Mesenchymal stem cell (in vitro differentiated cells and primary cell): ENCODE results near the gene PFN3.

ENCODE experiments used
- DNase-seq: peaks from one replicate; pipeline ENCODE4 v3.0.0-alpha.2; 2013
- H2AFZ ChIP-seq: one replicate; pipeline ENCODE4 v1.6.1; 2013; ENCODE audit warnings: low read depth, mild to moderate bottlenecking, control low read depth, inconsistent platforms, low read length, moderate library complexity
- H2AK5ac ChIP-seq: 2 replicates; pipeline ENCODE4 v1.6.1; 2013; ENCODE audit warnings: low read length, moderate library complexity, mild to moderate bottlenecking, inconsistent platforms; ENCODE audit not compliant: severe bottlenecking
- H2BK120ac ChIP-seq: one replicate; pipeline ENCODE4 v1.6.1; 2013; ENCODE audit warnings: low read depth, mild to moderate bottlenecking, inconsistent platforms, low read length, moderate library complexity
- H2BK12ac ChIP-seq, 2 experiments: one replicate each; pipeline ENCODE4 v1.6.1; 2013; ENCODE audit warnings: inconsistent platforms in 2 of 2, low read length in 2 of 2, mild to moderate bottlenecking in 2 of 2, moderate library complexity in 2 of 2, control low read depth in 1 of 2
- H2BK15ac ChIP-seq: one replicate; pipeline ENCODE4 v1.6.1; 2013; ENCODE audit warnings: mild to moderate bottlenecking, low read depth, inconsistent platforms; ENCODE audit not compliant: poor library complexity, severe bottlenecking
- H2BK5ac ChIP-seq: 2 replicates; pipeline ENCODE4 v1.6.1; 2013; ENCODE audit warnings: low read depth, mild to moderate bottlenecking, low read length, control low read depth, inconsistent platforms; ENCODE audit not compliant: poor library complexity, severe bottlenecking
- H3K14ac ChIP-seq, 2 experiments: one replicate each; pipeline ENCODE4 v1.6.1; 2013; ENCODE audit warnings: inconsistent platforms in 2 of 2, low read length in 2 of 2, control low read depth in 1 of 2, mild to moderate bottlenecking in 1 of 2, moderate library complexity in 1 of 2
- H3K18ac ChIP-seq, 2 experiments: one replicate each; pipeline ENCODE4 v1.6.1; 2013; ENCODE audit warnings: inconsistent platforms in 2 of 2, low read length in 2 of 2, control low read depth in 1 of 2, low read depth in 1 of 2, mild to moderate bottlenecking in 1 of 2
- H3K23ac ChIP-seq, 2 experiments: one replicate each; pipeline ENCODE4 v1.6.1; 2013; ENCODE audit warnings: inconsistent platforms in 2 of 2, low read length in 2 of 2, mild to moderate bottlenecking in 2 of 2, moderate library complexity in 2 of 2, control low read depth in 1 of 2
- H3K27ac ChIP-seq: 2 replicates; pipeline ENCODE4 v1.5.1; 2013; ENCODE audit warnings: mild to moderate bottlenecking, moderate library complexity, low read length, control low read depth, inconsistent platforms; ENCODE audit not compliant: poor library complexity, severe bottlenecking
- H3K27me3 ChIP-seq, 2 experiments: 2 replicates each; pipeline versions ENCODE4 v1.6.1 to v1.7.0; 2013; ENCODE audit warnings: low read length in 2 of 2, mild to moderate bottlenecking in 2 of 2, moderate library complexity in 2 of 2, control low read depth in 1 of 2, inconsistent platforms in 1 of 2; ENCODE audit not compliant: control insufficient read depth in 1 of 2, insufficient read depth in 1 of 2
- H3K36me3 ChIP-seq, 2 experiments: 2 replicates each; pipeline versions ENCODE4 v1.6.1 to v1.7.0; 2013; ENCODE audit warnings: low read length in 2 of 2, control low read depth in 1 of 2, inconsistent platforms in 1 of 2, low read depth in 1 of 2, mild to moderate bottlenecking in 1 of 2; ENCODE audit not compliant: insufficient read depth in 2 of 2, control insufficient read depth in 1 of 2
- H3K4ac ChIP-seq, 2 experiments: one replicate each; pipeline ENCODE4 v1.6.1; 2013; ENCODE audit warnings: inconsistent platforms in 2 of 2, low read length in 2 of 2, mild to moderate bottlenecking in 2 of 2, moderate library complexity in 2 of 2, control low read depth in 1 of 2, low read depth in 1 of 2
- H3K4me1 ChIP-seq: 2 replicates; pipeline ENCODE4 v1.6.1; 2013; ENCODE audit warnings: low read depth, low read length, control low read depth; ENCODE audit not compliant: control insufficient read depth, insufficient read depth
- H3K4me2 ChIP-seq: 2 replicates; pipeline ENCODE4 v1.6.1; 2013; ENCODE audit warnings: low read length, mild to moderate bottlenecking, inconsistent platforms; ENCODE audit not compliant: poor library complexity, severe bottlenecking
- H3K4me3 ChIP-seq, 2 experiments: 2 replicates each; pipeline versions ENCODE4 v1.5.1 to v1.7.0; 2013; ENCODE audit warnings: low read length in 2 of 2, mild to moderate bottlenecking in 2 of 2, control low read depth in 1 of 2, low read depth in 1 of 2; ENCODE audit not compliant: insufficient read depth in 1 of 2
- H3K79me1 ChIP-seq: replicated peaks from 2 replicates; pipeline ENCODE4 v1.6.1; 2013; ENCODE audit warnings: mild to moderate bottlenecking, control low read depth, low read length, inconsistent platforms; ENCODE audit not compliant: poor library complexity, severe bottlenecking
- H3K9ac ChIP-seq: 2 replicates; pipeline ENCODE4 v1.7.0; 2013; ENCODE audit warnings: mild to moderate bottlenecking, low read length, moderate library complexity
- H3K9me3 ChIP-seq: 2 replicates; pipeline ENCODE4 v1.7.0; 2013; ENCODE audit warnings: mild to moderate bottlenecking, low read length; ENCODE audit not compliant: control insufficient read depth
- H4K8ac ChIP-seq: one replicate; pipeline ENCODE4 v1.6.1; 2013; ENCODE audit warnings: inconsistent platforms, mild to moderate bottlenecking, low read length, moderate library complexity
- H4K91ac ChIP-seq: one replicate; pipeline ENCODE4 v1.6.1; 2013; ENCODE audit warnings: mild to moderate bottlenecking, low read length, inconsistent platforms
- WGBS: methylation state at CpG from one replicate; pipeline ENCODE4 v1.1.7; 2013; ENCODE audit warnings: mixed read lengths; 5-methylcytosine and 5-hydroxymethylcytosine counted together

PFN3 gene

GRCh38 chr5:177440211-177440989, 39.9 kb upstream of the PFN3 start:
- H2AFZ ChIP-seq: no peak overlapping the region
- peaks cover 4% of the 10 kb centered on the region for H3K4me1 ChIP-seq
- H3K23ac ChIP-seq: no peak overlapping the region
- no peak overlapping the region for H2BK15ac ChIP-seq
- no peak overlapping the region for H3K18ac ChIP-seq
- no peak overlapping the region for H3K27ac ChIP-seq
- H2BK120ac ChIP-seq: no peak overlapping the region
- no peak overlapping the region for H3K4ac ChIP-seq
- peaks cover 37 to 63% of the 10 kb centered on the region in 2 experiments for H3K36me3 ChIP-seq
- whole genome bisulfite sequencing: 88% methylated on average over 24 of the region's 24 CpGs
- H4K91ac ChIP-seq: no peak overlapping the region
- no peaks in the 10 kb centered on the region for H3K79me1 ChIP-seq
- H3K27me3 ChIP-seq: peaks cover 0 to 8% of the 10 kb centered on the region in 2 experiments
- H2AK5ac ChIP-seq: no peak overlapping the region
- no peak overlapping the region for H3K4me3 ChIP-seq
- H3K4me2 ChIP-seq: no peak overlapping the region
- DNase-seq: no peak
- no peak overlapping the region for H2BK12ac ChIP-seq
- H3K9ac ChIP-seq: no peak overlapping the region
- no peak overlapping the region for H3K14ac ChIP-seq
- no peaks in the 10 kb centered on the region for H3K9me3 ChIP-seq
- no peak overlapping the region for H2BK5ac ChIP-seq
- H4K8ac ChIP-seq: no peak overlapping the region

- H4K91ac ChIP-seq: no peak overlapping the region
- peaks cover 45 to 71% of the 10 kb centered on the region in 2 experiments for H3K36me3 ChIP-seq
Observed at GRCh38 chr5:177439518-177440053, 39.1 kb upstream of the PFN3 start.

GRCh38 chr5:177438468-177438867, 38.0 kb upstream of the PFN3 start:
- H3K27me3 ChIP-seq: no peaks in the 10 kb centered on the region
- no peaks in the 10 kb centered on the region for H3K79me1 ChIP-seq
- H3K4me2 ChIP-seq: no peak overlapping the region
- H2BK15ac ChIP-seq: no peak overlapping the region
- DNase-seq: no peak
- no peak overlapping the region for H3K14ac ChIP-seq
- H3K4me1 ChIP-seq: no peaks in the 10 kb centered on the region
- H3K36me3 ChIP-seq: peaks cover 55 to 77% of the 10 kb centered on the region in 2 experiments
- H2AFZ ChIP-seq: no peak overlapping the region
- no peak overlapping the region for H3K23ac ChIP-seq
- no peak overlapping the region for H4K91ac ChIP-seq
- 97% methylated on average over 10 of the region's 10 CpGs for WGBS
- H4K8ac ChIP-seq: no peak overlapping the region
- H3K9ac ChIP-seq: no peak overlapping the region
- no peak overlapping the region for H2BK12ac ChIP-seq
- H3K4ac ChIP-seq: no peak overlapping the region
- no peak overlapping the region for H2AK5ac ChIP-seq
- H3K27ac ChIP-seq: no peak overlapping the region
- H2BK120ac ChIP-seq: no peak overlapping the region
- no peak overlapping the region for H2BK5ac ChIP-seq
- no peak overlapping the region for H3K4me3 ChIP-seq
- no peak overlapping the region for H3K18ac ChIP-seq
- H3K9me3 ChIP-seq: no peaks in the 10 kb centered on the region

More at GRCh38 chr5:177439518-177440053, 39.1 kb upstream of the PFN3 start:
- Histone ChIP-seq H3K4me2 (no peak overlapping the region), H3K23ac (no peak overlapping the region), H2AK5ac (no peak overlapping the region), H3K9me3 (no peaks in the 10 kb centered on the region), H2BK120ac (no peak overlapping the region), H3K9ac (no peak overlapping the region), H3K4ac (no peak overlapping the region), H3K27ac (no peak overlapping the region), H3K4me1 (peaks cover 3% of the 10 kb centered on the region), H4K8ac (no peak overlapping the region), H2BK15ac (no peak overlapping the region), H2BK5ac (no peak overlapping the region), H3K4me3 (no peak overlapping the region), H3K27me3 (peaks cover 0 to 1% of the 10 kb centered on the region in 2 experiments), H3K18ac (no peak overlapping the region), H2AFZ (no peak overlapping the region), H2BK12ac (no peak overlapping the region), H3K79me1 (no peaks in the 10 kb centered on the region), H3K14ac (no peak overlapping the region)
- WGBS: over 99% methylated on average over 3 of the region's 4 CpGs
- no peak for DNase-seq

- H3K4me1 ChIP-seq: no peaks in the 10 kb centered on the region
- no peak overlapping the region for H2BK5ac ChIP-seq
- no peak overlapping the region for H4K91ac ChIP-seq
- no peak overlapping the region for H3K27ac ChIP-seq
- H3K79me1 ChIP-seq: no peaks in the 10 kb centered on the region
- no peak overlapping the region for H2BK120ac ChIP-seq
- H3K4me2 ChIP-seq: no peak overlapping the region
- H3K27me3 ChIP-seq: no peaks in the 10 kb centered on the region
- H2BK15ac ChIP-seq: no peak overlapping the region
- H3K36me3 ChIP-seq: peaks cover 63 to 77% of the 10 kb centered on the region in 2 experiments
- DNase-seq: no peak
- H3K9ac ChIP-seq: no peak overlapping the region
- no peak overlapping the region for H3K23ac ChIP-seq
- H3K9me3 ChIP-seq: no peaks in the 10 kb centered on the region
- H3K4me3 ChIP-seq: no peak overlapping the region
- 89% methylated on average over 4 of the region's 4 CpGs for WGBS
- H3K4ac ChIP-seq: no peak overlapping the region
- H3K18ac ChIP-seq: no peak overlapping the region
- no peak overlapping the region for H3K14ac ChIP-seq
- H4K8ac ChIP-seq: no peak overlapping the region
- H2AK5ac ChIP-seq: no peak overlapping the region
- H2BK12ac ChIP-seq: no peak overlapping the region
- H2AFZ ChIP-seq: no peak overlapping the region
Observed at GRCh38 chr5:177437623-177438022, 37.2 kb upstream of the PFN3 start.
